Activated gamma-delta T cell (primary cell): Measurements from ENCODE around the gene SENP6.
"Not testable (repeated sequence)": the region's sequence is repeated elsewhere in the genome, so short reads cannot be mapped to it uniquely, and the experiment has no call there.

Experiments
- DNase-seq: peaks from one replicate; lab custom pipeline; 2025; lab: John Stamatoyannopoulos, UW
- total RNA-seq, 2 donors: gene quantifications; one replicate each; lab custom pipeline; 2026; lab: John Stamatoyannopoulos, UW

The SENP6 gene, protein sequence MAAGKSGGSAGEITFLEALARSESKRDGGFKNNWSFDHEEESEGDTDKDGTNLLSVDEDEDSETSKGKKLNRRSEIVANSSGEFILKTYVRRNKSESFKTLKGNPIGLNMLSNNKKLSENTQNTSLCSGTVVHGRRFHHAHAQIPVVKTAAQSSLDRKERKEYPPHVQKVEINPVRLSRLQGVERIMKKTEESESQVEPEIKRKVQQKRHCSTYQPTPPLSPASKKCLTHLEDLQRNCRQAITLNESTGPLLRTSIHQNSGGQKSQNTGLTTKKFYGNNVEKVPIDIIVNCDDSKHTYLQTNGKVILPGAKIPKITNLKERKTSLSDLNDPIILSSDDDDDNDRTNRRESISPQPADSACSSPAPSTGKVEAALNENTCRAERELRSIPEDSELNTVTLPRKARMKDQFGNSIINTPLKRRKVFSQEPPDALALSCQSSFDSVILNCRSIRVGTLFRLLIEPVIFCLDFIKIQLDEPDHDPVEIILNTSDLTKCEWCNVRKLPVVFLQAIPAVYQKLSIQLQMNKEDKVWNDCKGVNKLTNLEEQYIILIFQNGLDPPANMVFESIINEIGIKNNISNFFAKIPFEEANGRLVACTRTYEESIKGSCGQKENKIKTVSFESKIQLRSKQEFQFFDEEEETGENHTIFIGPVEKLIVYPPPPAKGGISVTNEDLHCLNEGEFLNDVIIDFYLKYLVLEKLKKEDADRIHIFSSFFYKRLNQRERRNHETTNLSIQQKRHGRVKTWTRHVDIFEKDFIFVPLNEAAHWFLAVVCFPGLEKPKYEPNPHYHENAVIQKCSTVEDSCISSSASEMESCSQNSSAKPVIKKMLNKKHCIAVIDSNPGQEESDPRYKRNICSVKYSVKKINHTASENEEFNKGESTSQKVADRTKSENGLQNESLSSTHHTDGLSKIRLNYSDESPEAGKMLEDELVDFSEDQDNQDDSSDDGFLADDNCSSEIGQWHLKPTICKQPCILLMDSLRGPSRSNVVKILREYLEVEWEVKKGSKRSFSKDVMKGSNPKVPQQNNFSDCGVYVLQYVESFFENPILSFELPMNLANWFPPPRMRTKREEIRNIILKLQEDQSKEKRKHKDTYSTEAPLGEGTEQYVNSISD
- 262 to 276 reads per million in 2 donors for total RNA-seq

DNA sequence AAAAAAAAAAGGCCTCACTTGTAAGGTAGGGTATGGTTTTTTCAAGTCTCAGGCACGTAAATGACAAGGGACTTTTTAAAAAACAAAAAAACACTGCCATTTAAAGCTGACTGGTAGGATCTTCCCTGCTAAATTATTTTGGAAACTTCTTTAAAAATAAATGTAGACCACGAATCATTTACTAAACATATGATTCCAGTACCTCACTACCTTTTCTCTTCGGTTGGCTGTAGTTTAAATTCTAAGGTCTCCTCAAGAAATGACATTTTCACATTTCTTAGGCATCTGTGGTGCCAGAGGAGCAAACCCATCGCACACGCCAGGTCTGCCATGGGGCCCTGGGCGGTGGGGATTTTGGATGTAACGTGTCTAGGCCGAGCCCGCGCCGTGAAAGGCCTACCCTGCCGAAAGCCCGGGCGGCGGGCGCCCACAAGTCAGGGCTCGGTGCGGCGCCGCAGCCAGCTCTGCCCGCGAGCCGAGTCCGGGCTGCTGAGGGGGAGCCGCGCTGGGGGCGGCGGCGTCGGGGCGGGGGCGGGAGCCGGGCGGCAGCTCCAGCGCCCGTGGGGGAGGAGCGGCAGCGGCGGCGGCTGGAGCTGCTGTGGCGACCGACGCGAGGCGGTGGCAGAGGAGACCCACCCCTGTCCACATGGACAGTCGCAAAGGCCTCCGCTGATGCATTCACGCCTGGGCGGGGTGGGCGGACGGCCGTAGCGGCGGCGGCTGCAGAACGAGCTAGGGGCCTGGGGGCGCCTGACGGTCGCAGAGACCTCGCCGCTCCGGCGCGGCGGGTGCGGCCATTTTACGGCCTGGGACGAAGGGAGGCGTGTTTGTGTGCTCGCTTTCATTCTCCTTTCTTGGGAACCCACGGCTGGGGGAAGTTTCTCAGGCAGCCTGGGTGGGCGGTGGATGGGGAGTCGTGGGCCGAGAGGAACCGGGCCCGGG lies at the start of gene SENP6:
Gene SENP6, plus strand, starts transcription at position 577 of the 942 bp plus-strand sequence. CDS start 645 bp downstream, outside the sequence.
- peak; percentile 70 for DNase-seq

- DNase-seq: no peak
Observed at GRCh38 chr6:75556240-75556639, 45.4 kb upstream of the SENP6 start.

GRCh38 chr6:75557068-75557467 lies 44.6 kb upstream of the SENP6 start:
- DNase-seq: no peak

DNA sequence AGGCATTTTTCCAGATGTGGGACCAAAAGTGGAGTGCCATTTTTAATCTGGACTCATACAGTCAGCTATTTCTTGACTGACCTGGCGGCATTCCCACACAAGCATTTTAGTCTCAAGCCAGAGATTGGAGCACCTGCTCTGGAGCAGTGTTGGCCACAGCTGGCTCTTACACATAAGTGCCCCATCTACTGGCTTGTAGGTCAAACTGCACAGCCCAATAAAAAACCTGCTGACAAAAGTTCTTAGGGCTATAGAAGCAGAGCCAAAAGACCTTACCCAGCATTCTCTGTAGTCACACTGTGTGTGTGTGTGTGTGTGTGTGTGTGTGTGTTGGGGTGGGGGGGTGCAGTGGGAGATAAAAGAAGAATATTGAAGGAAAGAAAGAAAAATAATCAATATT lies 38.6 kb upstream of the SENP6 start:
- DNase-seq: no peak

- DNase-seq: no peak
Observed at GRCh38 chr6:75566137-75566767, 35.4 kb upstream of the SENP6 start.

- DNase-seq: no peak
Observed at GRCh38 chr6:75568100-75568499, 33.6 kb upstream of the SENP6 start.

DNA sequence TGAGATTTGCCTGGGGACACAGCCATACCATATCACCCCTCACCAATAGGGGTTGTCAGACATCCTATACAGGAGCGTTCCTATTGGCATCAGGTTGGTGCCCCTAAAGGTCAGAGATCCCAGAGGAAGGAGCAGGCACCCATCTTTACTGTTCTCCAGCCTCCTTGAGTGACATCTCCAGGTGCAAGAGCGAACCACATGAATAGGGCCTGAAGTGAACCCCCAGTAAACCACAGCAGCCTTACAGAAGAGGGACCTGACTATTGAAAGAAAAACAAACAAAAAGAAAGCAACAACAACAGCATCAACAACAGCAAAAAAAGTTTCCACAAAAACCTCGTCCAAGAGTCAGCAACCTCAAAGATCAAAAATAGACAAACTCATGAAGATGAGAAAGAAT lies 32.7 kb upstream of the SENP6 start:
- no peak for DNase-seq

DNA sequence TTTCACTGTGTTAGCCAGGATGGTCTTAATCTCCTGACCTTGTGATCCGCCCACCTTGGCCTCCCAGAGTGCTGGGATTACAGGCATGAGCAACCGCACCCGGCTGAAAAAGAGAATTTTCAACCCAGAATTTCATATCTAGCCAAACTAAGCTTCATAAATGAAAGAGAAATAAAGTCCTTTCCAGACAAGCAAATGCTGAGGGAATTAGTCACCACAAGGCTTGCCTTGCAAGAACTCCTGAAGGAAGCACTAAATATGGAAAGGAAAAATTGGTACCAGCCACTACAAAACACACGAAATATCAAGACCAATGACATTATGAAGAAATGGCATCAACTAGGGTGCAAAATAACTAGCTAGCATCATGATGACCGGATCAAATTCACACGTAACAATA lies 31.0 kb upstream of the SENP6 start:
- DNase-seq: not testable (repeated sequence)

- no peak for DNase-seq
Observed at GRCh38 chr6:75572072-75572471, 29.6 kb upstream of the SENP6 start.

DNA sequence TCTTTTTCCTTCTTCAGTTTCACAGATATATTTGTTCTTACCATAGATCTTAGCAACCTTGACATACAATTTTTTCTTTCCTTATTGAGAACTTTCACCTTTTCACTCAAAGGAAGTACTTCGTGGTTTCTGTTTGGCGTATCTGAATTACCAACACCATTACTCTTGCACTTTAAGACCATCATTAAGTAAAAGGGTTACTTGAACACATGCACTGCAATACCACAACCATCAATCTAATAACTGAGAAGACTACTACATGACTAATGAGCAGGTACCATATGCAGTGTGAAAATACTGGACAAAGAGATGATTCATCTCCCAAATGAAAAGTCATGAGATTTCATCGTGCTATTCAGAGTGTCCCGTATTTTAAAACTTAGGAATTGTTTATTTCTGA lies 21.7 kb upstream of the SENP6 start:
- DNase-seq: no peak

DNA sequence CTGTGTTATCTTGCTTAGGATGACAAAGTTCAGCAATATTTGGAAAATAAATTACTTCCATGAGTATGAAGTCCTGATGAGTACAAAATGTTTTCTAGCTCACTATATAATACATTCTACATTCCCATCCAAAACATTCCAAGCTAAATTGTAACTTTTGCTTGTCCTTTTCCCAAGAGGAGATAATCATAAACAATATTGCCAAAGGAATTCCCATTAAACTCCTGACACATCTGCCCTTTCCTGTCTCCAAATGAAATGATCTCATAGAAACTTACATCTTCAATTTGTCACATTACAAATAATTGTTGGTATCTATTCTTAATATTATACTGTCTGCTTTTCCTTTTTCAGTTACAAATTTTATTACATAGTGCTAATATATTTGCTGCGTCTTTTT lies 20.4 kb upstream of the SENP6 start:
- no peak for DNase-seq

GRCh38 chr6:75584552-75584951 lies 17.1 kb upstream of the SENP6 start:
- not testable (repeated sequence) for DNase-seq

GRCh38 chr6:75588948-75589347 lies 12.7 kb upstream of the SENP6 start:
- DNase-seq: no peak

DNA sequence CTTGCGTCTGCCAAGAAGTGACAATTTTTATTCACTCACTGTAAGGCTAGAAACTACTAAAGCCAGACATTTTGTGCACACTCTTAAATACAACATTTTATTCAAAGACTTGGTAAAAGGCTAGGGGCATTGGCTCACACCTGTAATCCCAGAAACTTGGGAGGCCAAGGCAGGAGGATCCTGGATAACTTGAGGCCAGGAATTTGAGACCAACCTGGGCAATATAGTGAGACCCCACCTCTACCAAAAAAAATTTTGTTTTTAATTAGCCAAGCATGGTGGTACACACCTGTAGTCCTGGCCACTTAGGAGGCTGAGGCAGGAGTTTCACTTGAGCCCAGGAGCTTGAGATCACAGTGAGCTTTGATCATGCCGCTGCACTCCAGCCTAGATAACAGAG lies 11.3 kb upstream of the SENP6 start:
- DNase-seq: no peak

- not testable (repeated sequence) for DNase-seq
Observed at GRCh38 chr6:75596380-75596779, 5.3 kb upstream of the SENP6 start.

- no peak for DNase-seq
Observed at GRCh38 chr6:75600768-75601167, 912 bp upstream of the SENP6 start.

- peak; percentile 43 for DNase-seq
Observed at GRCh38 chr6:75602246-75603105, 796 bp downstream of the SENP6 start.

- DNase-seq: no peak
Observed at GRCh38 chr6:75603106-75603420, 1.4 kb downstream of the SENP6 start.

- no peak for DNase-seq
Observed at GRCh38 chr6:75604294-75604693, 2.6 kb downstream of the SENP6 start.

DNA sequence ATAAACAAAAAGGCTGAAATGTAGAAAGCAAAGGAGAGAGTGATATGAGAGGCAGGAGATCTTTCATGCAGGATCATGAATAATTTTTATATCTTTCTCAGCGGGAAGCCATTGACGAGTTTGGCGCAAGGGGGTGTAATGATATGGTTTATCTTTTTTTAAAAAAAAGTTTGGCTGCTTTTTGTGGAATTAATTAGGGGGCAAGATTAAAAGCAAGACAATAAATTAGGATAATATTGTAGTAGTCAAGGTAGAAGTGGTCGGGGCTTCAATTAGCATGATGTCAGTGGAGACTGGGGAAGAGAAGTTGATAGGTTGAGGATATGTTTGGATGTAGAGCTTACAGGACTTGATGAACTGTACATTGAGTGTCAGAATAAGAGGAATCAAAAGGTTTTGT lies 4.0 kb downstream of the SENP6 start:
- no peak for DNase-seq
